Thyroid gland (tissue), 4 donors: ENCODE results near the gene PAX4.

ENCODE experiments used
- CTCF ChIP-seq, 6 experiments: fragments of 200-600 bp in 3 of 6; fragments of 450-650 bp in 3 of 6; sonication (generic) in 3 of 6; IDR thresholded peaks; one replicate each; pipeline ENCODE4 v1.5.1; 2016 to 2019; ENCODE audit warnings: antibody characterized with exemption in 6 of 6, mild to moderate bottlenecking in 2 of 6, inconsistent platforms in 1 of 6, moderate library complexity in 1 of 6
- POLR2A ChIP-seq, 2 donors: fragments of 450-650 bp; IDR thresholded peaks; one replicate each; pipeline ENCODE4 v1.6.1; 2017; ENCODE audit warnings: antibody characterized with exemption in 2 of 2, mild to moderate bottlenecking in 2 of 2, moderate library complexity in 1 of 2

DNA sequence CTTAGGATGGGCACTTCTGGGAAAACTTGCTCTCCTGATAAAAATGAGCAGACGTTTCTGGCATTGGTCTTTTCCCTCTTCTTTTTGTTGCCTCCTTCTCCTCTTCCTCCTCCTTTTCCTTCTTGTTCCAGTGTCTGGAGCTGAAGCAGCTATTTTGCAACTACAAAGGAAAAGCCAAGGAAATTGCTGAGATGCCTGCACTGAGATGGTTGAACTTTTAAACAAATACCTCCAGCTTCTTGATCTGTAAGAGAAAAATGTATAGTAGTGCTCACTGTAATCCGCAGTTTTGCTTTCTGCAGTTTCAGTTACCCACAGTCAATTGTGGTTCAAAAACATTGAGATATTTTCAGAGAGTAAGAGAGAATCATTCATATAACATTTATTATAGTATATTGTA is 26.5 kb upstream of the PAX4 start:
- TF ChIP-seq POLR2A (IDR thresholded peaks at IDR 0.05) = no peak
- no peak for TF ChIP-seq CTCF (IDR thresholded peaks at IDR 0.05)
